Right forelimb (tissue), 1 donor: Measurements from ENCODE around the gene GID8.

Experiments
- DNase-seq: peaks from one replicate; pipeline ENCODE4 v3.0.0-alpha.2; 2018

GID8 gene

DNA sequence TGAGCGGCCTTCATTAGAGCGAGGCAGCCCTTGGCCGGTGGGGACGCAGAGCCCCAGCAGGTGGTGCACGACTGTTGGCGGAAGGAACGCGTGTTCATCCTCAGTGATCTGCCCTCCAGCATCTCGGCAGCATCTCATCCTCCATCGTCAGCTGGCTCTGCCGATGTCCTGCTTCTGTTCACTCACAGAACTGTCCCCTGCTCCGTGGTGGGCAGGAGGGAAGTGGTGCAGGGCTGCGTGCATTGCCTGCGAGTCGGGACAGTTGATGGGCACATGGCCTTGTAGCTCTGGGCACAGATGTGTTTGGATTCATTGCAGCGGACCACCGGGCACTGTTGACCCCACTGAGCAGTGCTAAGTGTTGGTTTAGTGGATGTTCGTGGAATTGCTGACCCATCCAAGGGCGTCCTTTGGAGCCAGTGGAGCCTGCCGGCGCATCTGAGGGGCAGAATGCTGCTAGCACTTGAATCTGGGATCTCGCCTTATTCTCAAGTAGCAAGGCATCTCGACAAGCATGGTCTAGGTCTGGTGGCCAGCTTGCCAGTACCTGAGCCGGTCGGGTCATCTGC, 7.9 kb downstream of the GID8 start:
- DNase-seq: no peak

DNA sequence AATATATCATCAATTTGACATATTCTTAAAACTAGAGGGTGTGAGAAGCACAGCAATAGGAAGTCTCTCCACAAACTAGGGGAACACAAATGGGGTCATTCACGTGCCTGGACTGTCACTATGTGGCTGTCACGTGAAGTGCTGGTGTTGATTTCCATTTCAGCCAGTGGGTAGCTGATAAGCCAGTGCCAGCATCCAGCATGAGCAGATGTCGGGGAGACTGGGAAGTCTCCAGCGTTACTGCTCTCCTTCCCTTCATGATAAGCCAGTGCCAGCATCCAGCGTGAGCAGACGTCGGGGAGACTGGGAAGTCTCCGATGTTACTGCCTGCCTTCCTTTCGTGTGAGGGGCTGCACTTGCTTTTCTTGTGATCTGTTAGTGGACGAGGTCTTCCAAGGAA, 9.0 kb downstream of the GID8 start:
- DNase-seq: no peak

DNA sequence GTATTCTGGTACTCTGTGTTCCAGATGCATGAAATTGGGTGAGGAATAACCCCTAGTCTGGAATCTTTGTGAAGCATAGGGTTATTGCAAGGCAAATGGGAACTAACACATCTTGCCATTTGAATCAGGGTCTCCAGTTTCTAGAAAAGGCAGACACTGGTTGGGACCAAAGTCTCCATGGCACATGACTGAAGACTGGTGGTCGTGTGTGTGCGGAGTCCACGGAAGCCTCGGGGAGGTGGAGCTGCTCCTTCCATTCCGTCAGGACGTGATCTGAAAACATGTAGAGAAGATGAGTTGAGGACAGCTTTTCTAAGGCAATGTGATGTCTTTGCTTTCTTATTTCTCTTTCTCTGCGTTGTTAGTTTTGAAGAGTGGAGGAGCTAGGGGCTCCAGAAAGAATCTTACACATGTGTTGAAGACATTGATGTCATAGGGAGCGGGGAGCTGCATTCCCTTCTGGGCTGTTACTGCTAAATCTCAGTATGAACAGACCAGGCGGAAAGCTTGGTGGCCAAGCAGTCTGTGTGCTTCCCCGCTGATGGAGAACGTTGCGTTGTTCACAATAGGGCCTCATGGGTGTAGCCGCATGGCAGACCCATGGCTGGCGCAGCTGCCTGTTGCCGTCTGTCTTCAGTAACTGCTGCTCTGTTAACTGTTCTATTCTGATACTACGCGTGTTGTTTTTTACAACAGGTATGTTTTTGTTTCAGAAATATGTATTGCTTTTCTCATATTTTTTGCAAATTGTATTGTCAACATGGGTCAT, 9.8 kb downstream of the GID8 start:
- no peak for DNase-seq

DNA sequence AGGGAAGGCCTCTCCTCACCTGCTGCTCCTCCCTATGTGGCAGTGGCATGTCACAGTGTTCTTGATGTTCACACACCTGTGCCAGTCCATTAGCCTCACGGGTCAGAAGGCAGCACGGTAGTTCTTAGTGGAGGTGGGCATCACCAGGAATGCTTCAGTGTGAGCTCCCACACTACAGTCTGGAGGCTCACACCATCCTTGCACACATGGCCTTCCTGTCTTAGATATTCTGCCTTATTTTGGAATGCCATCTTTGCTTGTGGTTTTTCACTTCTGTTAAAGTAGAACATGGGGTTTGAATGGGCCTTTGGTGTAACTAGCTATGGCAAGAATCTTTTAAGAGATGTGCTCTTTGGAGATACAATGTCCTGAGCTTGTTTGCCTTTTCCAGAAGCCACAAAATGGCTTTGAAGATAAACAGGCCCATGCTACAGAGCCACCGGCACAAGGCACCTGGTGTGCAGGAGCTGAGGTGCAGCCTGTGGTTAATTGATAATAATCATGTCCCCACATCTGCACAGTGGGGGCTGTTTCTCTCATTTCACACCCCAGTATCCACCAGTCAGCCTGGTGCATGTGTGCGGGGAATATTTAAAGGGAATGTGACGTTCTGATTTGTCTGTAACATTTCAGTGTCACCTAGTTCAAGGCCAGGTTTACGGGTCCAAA, 11.3 kb downstream of the GID8 start:
- no peak for DNase-seq

DNA sequence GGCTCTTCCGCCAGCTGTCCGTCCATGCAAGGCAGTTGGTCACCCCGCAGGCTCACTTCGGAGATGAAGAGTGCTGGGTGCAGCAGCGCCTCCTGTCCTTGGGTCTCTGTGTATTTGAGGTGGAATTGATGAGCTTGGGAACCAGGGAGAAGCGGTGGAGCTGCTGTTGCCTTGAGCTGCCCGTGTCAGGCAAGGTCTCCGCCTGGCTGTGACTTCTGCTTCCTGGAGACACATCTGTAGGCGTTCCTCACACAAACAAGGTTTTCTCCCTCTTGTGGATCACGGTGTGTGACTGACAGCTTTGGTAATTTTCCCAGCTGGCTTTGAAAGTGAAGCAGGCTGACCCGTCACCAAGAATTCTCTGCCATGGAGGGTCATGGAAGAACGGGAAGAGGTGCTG, 12.0 kb downstream of the GID8 start:
- DNase-seq: no peak

DNA sequence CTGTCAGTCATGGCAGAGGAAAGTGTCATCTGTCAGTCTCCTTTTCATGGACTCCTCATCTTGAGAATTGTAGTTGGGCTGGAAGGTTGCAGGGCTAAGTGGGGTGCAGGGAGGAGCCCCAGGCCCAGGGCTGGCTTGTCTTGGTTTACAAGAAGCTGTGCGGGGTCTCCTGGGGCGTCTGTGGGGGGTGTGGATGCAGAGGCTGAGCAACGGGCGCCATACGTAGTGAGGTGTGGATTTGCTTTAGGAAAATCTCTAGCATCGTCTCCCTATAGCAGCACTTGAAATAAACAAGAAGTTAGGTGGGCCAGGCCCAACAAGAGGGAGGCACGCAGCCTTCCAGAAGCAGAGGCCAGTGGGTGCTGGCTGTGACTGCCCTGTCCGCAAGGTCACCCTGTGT, 12.8 kb downstream of the GID8 start:
- DNase-seq: no peak

DNA sequence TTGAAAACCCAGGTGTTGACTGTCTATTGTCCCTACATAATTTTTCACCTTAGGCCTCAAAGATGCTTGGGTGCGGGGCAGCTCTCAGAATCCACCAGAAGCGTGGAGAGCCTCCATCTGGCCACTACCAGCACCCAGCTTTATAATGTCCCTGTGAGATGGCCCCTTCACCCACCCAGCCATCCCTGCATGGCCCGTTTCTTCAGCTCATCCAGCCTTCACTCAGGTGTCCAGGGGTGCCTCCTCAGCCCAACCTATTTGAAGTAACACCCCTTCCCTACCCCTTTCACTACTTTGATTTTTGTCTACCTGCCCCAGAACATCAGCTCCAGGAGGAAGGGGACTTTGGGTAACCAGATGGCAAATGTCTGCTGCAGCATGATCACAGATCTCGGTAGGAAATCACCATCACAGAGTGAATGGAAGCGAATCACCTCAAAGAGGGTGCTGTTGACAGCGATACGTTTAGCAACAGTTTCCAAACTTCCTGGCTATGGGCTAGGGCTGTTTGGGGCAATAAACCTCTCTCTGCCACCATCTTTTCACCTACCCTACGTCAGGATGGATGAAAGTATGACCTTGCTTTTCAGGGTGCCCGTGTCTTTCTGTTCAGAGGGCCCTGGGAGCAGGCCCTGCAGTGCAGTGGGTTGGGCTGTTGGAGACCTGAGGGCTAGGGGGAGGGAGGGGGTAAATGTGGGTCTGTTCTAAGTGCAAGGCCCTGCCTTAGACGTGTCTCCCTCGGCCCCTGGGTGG, 13.4 kb downstream of the GID8 start:
- DNase-seq: no peak

DNA sequence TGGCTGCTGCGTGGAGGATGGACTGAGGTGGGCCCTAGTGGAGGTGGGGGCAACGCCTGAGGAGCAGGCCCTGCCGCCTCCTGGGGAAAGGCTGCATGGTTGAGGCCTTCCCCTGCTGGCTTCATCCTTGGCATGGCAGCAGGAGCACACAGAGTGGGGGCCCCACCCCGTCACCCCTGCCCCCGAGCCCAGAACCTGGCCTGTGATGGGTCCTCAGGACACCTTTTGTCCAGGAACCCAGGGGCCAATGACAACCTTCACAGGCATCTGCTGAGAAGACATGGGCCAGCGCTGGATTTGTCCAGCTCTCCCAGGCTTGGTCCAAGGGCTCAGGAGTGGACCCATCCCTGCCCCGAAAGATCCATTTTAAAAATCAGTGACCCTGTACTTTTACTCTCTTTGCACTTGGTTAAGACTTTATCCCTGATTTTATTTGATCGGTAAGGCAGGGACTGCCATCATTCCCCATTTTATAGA, 14.0 kb downstream of the GID8 start:
- no peak for DNase-seq

DNA sequence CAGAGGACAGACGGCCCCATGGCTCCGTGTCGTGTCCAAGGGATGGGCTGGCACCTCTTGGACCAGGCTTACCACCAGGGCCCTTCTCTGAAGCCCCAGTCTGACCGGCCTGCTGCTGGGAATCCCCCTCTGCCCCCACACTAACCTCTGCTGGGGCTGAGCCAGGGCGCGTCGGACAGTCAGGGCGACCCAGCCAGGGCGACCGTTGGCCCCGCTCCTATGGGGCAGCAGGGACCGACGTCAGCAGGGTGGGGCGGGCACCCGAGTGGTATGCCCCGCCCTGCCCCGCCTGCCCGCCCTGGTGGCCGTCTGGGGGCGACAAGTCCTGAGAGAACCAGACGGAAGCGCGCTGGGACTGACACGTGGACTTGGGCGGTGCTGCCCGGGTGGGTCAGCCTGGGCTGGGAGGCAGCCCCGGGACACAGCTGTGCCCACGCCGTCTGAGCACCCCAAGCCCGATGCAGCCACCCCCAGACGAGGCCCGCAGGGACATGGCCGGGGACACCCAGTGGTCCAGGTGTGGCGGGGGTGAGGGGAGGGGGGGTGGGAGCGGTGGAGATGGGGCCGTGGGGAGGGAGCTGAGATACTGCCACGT, 14.5 kb downstream of the GID8 start, which contains the start of gene SLC17A9:
TSS of gene SLC17A9 (plus strand) at position 337 of the 595 bp plus-strand sequence. CDS start at position 459, 122 bp downstream.
- no peak for DNase-seq

DNA sequence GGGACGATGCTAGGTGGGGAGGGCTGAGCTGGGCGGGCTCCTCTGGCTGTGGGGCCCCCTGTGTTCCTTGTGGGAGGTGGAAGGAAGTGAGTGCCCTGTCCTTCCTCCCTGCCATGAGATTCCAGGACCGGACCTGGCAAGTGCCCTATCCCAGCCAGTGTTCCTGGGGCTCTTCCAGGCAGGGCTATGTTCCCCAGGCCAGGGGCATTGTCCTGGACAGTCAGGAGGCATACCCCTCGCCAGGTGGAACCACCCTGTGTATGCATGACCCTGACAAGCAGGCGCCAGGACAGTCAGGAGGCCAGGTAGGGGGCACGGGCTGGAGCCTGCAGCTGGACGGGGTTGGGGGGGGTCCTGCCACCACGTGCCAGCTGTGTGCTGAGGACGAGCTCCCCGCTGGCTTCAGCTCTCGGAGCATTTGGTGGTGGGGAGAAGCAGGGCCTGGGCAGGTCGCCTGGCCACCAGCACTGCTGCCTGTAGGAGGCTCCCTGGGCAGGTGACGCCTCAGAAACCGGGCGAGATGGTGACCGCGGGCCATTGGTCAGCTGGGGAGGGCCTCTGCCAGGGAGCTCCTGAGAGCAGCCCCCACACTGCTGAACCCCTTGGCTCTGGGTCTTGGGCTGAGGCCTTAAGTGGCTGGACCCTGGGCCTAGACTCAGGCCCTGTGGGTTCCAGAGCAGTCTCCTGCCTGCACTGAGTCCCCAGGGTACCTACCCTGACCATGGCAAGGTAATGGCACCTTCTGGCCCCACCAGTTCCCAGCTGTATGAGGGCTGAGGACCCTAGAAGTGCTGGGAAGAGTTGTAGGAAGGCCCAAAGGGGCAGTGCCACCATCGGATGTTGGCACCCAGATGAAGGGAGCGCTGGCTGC, 15.3 kb downstream of the GID8 start:
- DNase-seq: no peak

DNA sequence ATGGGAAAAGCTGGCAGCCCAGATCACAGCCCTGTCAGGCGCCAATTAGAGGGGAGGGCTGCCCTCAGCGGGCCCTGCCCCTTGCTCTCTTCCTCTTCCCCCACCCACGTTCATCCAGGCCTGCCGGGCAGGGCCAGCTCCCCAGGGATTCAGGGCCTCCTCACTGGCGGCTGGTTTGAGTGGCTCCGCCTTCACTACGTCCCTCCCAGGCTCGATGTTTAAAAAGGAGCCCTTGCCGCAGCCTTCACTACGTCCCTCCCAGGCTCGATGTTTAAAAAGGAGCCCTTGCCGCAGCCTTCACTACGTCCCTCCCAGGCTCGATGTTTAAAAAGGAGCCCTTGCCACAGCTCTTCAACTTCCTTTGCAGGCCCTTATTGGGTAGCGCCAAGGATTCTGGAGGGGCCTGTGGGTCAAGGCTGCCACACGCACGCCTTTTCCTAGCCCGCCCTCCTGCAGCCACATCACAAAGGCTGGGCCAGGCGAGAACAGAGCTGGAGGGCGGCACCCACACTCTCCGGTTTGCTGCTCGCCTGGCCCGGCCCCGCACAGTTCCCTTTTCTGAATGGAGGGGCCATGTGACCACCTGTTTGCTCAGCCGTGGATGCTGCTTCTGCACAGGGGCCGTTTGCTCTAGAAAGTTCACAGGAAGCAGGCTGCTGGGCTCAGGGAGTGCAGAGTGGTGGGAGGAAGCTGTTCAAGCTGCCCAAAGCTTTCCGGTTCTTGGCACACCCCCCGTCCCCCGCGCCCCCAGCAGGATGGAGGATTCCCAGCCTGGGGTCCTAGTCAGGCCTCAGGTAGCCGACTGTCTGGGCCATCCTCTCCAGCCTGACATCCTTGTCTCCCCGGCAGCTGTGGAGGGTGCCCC, 16.1 kb downstream of the GID8 start:
- peak; percentile 77 for DNase-seq

DNA sequence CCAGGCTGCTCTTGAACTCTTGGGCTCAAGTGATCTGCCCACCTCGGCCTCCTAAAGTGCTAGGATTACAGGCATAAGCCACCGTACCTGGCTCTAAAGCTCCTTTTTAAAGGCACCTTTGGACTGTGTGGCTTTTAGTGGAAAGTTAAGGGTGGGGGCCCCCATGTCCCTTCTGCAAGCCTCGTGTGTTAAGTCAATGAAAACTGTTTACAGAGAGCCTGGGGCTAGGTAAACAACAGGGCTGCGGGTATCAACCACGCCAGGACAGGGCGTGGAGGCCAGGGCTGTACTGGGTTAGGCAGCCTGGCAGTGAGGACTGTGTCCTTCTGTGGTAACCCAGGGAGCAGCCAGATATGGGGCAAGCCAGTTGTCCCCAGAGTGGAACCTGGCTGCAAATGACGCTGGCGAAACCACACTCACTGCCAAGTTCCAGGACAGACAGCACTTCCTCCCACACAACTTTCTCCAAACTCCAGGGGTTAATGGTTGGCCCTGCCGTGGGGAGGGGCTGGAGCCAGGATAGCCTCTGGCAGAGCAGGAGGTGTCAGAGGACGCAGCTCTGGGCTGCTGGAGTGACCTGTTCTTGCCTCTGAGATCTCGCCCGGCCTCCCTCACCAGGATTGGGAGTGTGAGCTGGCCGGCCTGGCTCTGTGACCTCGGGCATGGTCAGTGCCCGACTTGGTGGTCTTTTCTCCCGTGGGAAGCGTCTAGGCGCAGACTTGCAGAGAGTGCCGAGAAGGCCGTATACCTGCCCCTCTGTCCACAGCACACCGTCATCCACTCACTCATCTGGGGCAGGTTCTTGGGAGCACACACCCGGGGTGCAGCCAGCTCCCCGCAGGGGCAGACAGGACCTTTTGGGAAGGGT, 17.8 kb downstream of the GID8 start:
- DNase-seq: no peak

DNA sequence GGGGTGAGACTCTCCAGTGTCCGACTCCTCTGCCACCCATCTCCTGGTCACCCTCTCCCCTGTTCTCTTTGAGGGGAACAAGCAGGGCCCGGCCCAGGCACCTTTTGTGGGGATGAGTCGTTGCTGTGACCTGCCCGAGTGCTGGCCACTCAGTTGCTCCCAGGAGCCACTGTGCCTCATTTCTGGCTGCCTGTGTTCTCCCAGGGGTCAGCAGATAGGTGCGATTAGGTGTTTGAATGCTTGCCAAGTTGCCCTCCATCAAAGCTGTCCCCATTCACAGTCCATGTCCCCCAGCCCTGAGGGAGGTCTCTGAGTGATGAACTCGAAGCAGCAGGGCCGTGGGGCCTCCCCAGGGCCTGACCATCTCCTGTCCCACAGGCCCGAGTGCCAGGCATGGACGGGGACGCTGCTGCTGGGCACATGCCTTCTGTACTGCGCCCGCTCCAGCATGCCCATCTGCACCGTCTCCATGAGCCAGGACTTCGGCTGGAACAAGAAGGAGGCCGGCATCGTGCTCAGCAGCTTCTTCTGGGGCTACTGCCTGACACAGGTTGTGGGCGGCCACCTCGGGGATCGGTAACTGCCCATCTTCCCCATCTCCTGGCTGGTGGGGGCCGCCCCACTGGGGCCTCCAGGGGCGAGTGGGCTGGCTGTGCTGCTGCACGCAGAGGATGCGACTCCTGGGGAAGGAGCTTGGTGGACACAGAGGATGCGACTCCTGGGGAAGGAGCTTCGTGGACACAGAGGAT, 18.6 kb downstream of the GID8 start:
- no peak for DNase-seq

DNA sequence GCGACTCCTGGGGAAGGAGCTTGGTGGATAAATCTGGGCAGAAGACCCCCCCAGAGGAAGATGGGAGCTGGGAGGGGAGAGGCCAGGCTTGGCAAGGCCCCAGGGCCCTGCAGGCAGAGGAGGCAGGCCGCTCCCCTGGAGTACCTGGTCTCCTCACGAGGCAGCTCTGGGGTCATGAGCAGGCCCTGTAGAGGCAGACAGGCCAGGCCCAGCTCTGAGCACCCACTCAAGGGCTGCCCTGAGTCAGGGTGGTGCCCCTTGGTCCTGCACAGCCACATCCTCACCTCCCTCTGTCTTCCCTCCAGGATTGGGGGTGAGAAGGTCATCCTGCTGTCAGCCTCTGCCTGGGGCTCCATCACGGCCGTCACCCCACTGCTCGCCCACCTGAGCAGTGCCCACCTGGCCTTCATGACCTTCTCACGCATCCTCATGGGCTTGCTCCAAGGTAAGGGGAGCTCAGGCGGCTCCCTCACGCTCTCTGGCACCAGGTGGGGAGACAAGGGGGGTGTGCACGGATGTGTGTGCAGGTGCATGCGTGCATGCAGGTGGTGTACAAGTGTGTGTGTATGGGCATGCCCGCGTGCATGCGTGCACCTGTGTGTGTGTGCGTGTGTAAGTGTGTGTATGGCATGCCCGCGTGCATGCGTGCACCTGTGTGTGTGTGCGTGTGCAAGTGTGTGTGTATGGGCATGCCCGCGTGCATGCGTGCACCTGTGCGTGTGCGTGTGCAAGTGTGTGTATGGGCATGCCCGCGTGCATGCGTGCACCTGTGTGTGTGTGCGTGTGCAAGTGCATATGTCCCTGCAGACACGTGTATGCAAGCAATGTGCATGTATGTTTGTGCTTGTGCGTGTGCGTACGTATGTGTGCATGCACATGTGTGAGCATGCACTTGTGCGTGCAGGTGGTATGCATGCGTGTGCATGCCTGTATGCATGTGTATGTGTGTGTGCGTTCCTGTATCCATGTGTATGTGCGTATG, 19.5 kb downstream of the GID8 start:
- no peak for DNase-seq

DNA sequence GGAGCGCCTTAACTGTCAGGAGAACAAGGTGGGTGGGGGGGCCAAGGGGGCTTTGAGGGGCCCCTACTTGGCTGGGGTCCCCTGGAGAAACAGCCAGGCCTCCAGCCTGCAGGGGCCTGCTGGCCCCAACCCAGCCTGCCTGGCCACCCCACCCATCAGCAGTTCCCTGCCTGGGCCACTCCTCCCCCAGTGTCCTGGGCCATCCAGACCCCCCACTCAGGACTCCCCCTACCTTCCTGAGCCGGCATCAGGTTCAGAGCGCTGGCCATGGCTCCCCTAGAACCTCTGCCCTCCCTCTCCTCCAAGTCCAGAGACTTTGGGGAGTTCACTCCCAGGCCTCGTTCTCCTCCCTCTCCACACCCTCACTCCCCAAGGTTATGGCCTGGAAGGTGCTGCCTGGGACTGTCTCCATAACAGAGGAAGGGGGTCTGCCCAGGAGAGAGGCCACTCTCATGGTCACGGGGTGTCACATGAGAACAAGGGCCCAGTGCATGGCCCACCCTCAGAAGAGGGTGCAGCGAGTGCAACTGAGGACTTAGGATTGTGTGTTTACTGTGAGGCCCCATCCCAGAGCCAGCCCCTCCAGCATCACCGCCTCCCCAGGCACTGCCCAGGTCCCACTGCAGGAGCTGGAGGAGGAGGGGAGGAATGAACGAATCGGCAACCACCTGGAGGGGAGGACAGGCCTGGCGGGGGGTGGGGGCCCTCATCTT, 20.6 kb downstream of the GID8 start:
- no peak for DNase-seq

DNA sequence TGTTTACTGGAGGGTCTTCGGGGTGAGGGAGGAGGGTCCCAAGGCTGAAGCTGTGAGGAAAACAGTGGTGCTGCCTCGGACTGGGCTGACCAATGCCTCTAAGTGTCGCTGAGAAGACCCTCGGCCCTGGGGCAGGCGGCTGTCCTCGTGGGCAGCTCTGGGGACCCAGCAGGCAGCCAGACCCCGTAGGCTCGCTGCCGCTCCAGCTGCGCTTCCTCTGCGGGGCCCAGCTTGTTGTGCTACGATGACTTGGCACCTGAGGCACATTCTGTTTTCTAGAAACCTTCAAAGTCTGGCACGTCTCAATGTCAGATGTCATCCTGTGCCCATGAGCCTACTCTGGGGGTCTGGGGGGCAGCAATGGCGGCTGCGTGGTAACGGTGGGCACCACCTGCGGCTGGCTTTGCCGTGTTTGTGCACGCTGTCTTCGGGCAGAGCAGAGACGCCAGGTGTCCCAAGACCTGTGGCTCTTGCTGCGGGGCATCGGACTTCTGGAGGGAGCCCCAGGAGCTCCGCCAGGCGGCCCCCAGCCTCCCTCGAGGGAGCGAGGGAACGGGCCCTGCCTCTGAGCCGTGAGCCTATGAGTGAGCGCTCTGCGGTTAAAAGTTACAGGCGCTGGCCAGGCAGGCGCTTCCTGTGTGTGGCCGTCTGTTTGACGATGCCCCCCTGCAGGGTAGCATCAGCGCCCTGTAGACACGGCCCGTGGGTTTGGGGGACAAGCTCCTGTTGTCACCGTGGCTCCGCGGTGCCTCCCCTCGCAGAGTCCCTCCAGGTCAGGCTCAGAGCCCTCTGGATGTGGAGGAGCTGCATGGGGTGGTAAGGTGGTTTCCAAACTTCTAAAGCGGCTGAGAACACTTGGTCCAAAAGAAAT, 21.4 kb downstream of the GID8 start:
- no peak for DNase-seq
